OCI-LY3 (cell line): ENCODE data around the gene EHBP1.

Experiments
- CTCF ChIP-seq: fragments of 200-600, 300-600 bp; sonication (generic); IDR thresholded peaks from 2 replicates; pipeline ENCODE4 v1.5.1; 2014; ENCODE audit warnings: antibody characterized with exemption, low read length, low read depth
- EZH2phosphoT487 ChIP-seq: fragments of 200-600 bp; shearing (Covaris generic); IDR thresholded peaks from 2 replicates; pipeline ENCODE4 v1.6.1; 2018; ENCODE audit warnings: antibody characterized with exemption, mixed run types, low read depth

DNA sequence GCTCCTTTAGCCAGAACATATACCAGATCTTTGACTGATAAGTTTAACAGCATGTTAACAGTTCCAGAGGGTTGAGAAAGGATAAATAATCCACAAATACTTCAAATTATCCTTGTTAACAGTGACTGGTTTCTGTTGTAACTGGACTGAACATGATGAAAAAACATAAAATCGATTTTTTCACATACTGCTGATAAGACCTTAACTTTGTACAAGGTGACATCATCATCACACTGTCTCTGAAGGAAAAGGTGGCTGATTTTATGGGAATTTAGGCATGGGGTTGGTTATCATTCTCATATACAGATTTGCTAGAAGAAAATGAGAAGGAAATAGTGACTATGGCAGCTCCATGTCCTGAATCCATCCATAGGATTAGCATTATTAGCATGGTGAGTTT lies 381.2 kb downstream of the EHBP1 start:
- TF ChIP-seq CTCF (no peak), EZH2phosphoT487 (no peak)
